ENCODE data around the gene FZD7.

- TF ChIP-seq, protein P1, sequence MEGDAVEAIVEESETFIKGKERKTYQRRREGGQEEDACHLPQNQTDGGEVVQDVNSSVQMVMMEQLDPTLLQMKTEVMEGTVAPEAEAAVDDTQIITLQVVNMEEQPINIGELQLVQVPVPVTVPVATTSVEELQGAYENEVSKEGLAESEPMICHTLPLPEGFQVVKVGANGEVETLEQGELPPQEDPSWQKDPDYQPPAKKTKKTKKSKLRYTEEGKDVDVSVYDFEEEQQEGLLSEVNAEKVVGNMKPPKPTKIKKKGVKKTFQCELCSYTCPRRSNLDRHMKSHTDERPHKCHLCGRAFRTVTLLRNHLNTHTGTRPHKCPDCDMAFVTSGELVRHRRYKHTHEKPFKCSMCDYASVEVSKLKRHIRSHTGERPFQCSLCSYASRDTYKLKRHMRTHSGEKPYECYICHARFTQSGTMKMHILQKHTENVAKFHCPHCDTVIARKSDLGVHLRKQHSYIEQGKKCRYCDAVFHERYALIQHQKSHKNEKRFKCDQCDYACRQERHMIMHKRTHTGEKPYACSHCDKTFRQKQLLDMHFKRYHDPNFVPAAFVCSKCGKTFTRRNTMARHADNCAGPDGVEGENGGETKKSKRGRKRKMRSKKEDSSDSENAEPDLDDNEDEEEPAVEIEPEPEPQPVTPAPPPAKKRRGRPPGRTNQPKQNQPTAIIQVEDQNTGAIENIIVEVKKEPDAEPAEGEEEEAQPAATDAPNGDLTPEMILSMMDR (IDR thresholded peaks at IDR 0.05): no peak
- TF ChIP-seq POLR2A (IDR thresholded peaks at IDR 0.05): no peak
Observed at GRCh38 chr2:202015471-202015870, 18.2 kb upstream of the FZD7 start.
